A673 (cell line): ENCODE data around the gene PRR14L.

Experiments used
- EZH2 ChIP-seq: fragments of 200-600 bp; sonication (generic); IDR thresholded peaks from 2 replicates; pipeline ENCODE4 v1.6.1; 2017; ENCODE audit warnings: borderline replicate concordance, low read depth, mild to moderate bottlenecking, mixed read lengths, antibody characterized with exemption, low read length; ENCODE audit not compliant: poor library complexity, severe bottlenecking
- TF ChIP-seq, protein P1 (sequence below): fragments of 300-800, 200-600 bp; sonication (generic); conservative IDR thresholded peaks from 2 replicates; pipeline ENCODE4 v1.5.1; 2017; ENCODE audit warnings: low read depth, mild to moderate bottlenecking, antibody characterized with exemption, low read length, moderate library complexity, mixed read lengths

DNA sequence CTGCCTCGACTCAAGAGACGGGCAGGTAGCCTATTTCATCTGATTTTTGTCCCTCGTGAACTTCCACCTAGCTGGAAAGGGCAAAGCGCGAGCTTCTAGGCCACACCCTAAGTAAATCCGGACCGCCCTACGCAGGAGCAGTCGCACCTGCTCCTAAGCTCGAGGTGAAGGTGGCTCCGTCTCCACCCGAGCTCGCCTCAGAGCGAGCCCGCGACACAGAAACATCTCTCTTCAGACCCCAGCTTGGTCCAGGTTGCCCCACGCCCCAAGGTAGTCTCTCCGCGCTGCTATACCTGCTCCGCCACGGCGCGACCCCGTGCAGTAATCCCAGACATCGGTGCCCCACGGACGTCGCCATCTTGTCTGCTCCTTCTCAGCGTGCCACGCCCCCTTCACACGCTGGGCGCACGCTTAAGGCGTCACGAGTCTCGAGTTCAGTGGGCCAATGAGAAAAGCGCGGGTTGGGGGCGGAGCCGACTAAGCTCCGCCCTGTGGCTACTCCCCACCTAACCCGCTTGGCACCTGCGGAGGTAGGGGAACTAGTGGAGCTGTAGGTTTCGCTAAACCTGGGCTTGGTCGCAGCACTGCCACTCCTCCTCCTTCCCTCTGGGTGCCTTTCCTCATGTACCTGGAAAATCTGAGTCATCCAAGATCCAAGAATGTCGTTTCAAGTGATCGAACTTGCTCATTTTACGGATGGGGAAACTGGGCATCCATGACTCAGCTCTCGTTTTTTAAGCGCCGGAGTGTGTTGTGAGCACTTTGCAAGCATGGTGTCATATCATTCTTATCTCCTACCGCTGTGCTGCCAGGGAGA lies 87.9 kb downstream of the PRR14L start, which contains the start of gene PISD:
- TF ChIP-seq, protein P1, sequence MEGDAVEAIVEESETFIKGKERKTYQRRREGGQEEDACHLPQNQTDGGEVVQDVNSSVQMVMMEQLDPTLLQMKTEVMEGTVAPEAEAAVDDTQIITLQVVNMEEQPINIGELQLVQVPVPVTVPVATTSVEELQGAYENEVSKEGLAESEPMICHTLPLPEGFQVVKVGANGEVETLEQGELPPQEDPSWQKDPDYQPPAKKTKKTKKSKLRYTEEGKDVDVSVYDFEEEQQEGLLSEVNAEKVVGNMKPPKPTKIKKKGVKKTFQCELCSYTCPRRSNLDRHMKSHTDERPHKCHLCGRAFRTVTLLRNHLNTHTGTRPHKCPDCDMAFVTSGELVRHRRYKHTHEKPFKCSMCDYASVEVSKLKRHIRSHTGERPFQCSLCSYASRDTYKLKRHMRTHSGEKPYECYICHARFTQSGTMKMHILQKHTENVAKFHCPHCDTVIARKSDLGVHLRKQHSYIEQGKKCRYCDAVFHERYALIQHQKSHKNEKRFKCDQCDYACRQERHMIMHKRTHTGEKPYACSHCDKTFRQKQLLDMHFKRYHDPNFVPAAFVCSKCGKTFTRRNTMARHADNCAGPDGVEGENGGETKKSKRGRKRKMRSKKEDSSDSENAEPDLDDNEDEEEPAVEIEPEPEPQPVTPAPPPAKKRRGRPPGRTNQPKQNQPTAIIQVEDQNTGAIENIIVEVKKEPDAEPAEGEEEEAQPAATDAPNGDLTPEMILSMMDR: no peak
- no peak for TF ChIP-seq EZH2
